ENCODE data around the gene ARHGAP18. TPM values are rescaled to one million over a fixed set of nuclear protein-coding genes. Genes with fewer than 3 reads are reported as not detected.

Gene ARHGAP18
- total RNA-seq, 4 donors from 2014 or later = 5.2 to 9.2 (median 6.5) TPM

GRCh38 chr6:129672341-129672682 lies 37.7 kb downstream of the ARHGAP18 start:
- Histone ChIP-seq H3K27me3 (no peaks in the 10 kb centered on the region), H3K4me1 (peaks cover 48 to 50% of the 10 kb centered on the region in 2 donors), H3K36me3 (no peaks in the 10 kb centered on the region), H3K27ac (peak overlapping the region; percentile 6 to 61 (median 44)), H3K4me3 (no peak overlapping the region), H3K9me3 (no peaks in the 10 kb centered on the region)
- ATAC-seq (no peak), DNase-seq (no peak)
- intact Hi-C loops (cut with DNase I; ENCODE audit: low total_unique reads) (no loop called here), in situ Hi-C loops (cut with MboI; ENCODE audit: low sequenced_read_pairs in 4 of 4) (no loop called here)
- TF ChIP-seq POLR2A (IDR thresholded peaks at IDR 0.05) = no peak
- TF ChIP-seq CTCF (IDR thresholded peaks at IDR 0.05 in 4 of 5, conservative IDR thresholded peaks at IDR 0.05 in 1 of 5) = no peak

- TF ChIP-seq CTCF (IDR thresholded peaks at IDR 0.05 in 4 of 5, conservative IDR thresholded peaks at IDR 0.05 in 1 of 5) = no peak
- no peak for TF ChIP-seq POLR2A (IDR thresholded peaks at IDR 0.05)
- no peaks in the 10 kb centered on the region for H3K9me3 ChIP-seq
- H3K27ac ChIP-seq = peak overlapping the region; percentile 6 to 61 (median 44)
- intact Hi-C loops (cut with DNase I; ENCODE audit: low total_unique reads) = no loop called here
- H3K27me3 ChIP-seq = no peaks in the 10 kb centered on the region
- in situ Hi-C loops (cut with MboI; ENCODE audit: low sequenced_read_pairs in 4 of 4) = no loop called here
- ATAC-seq (peak; percentile 57 to 58), DNase-seq (no peak)
- peaks cover 51 to 55% of the 10 kb centered on the region in 2 donors for H3K4me1 ChIP-seq
- no peak overlapping the region for H3K4me3 ChIP-seq
- no peaks in the 10 kb centered on the region for H3K36me3 ChIP-seq
These were observed 38.3 kb downstream of the ARHGAP18 start for GRCh38 chr6:129671442-129672340.

GRCh38 chr6:129670634-129671033 lies 39.3 kb downstream of the ARHGAP18 start:
- in situ Hi-C loops (cut with MboI; ENCODE audit: low sequenced_read_pairs in 4 of 4) = no loop called here
- ATAC-seq (no peak), DNase-seq (no peak)
- H3K4me1 ChIP-seq = peaks cover 50 to 52% of the 10 kb centered on the region in 2 donors
- no peak overlapping the region for H3K4me3 ChIP-seq
- no peak overlapping the region for H3K27ac ChIP-seq
- TF ChIP-seq POLR2A (IDR thresholded peaks at IDR 0.05) = no peak
- no peak for TF ChIP-seq CTCF (IDR thresholded peaks at IDR 0.05 in 4 of 5, conservative IDR thresholded peaks at IDR 0.05 in 1 of 5)
- no peaks in the 10 kb centered on the region for H3K36me3 ChIP-seq
- intact Hi-C loops (cut with DNase I; ENCODE audit: low total_unique reads) = no loop called here
- H3K27me3 ChIP-seq = no peaks in the 10 kb centered on the region
- no peaks in the 10 kb centered on the region for H3K9me3 ChIP-seq

GRCh38 chr6:129667621-129668020 lies 42.4 kb downstream of the ARHGAP18 start:
- no peak for TF ChIP-seq CTCF (IDR thresholded peaks at IDR 0.05 in 4 of 5, conservative IDR thresholded peaks at IDR 0.05 in 1 of 5)
- no peak for TF ChIP-seq POLR2A (IDR thresholded peaks at IDR 0.05)
- H3K27ac ChIP-seq = peak overlapping the region in 1 of 4 donors; percentile 44
- ATAC-seq (no peak), DNase-seq (no peak)
- H3K36me3 ChIP-seq = no peaks in the 10 kb centered on the region
- H3K4me3 ChIP-seq = no peak overlapping the region
- in situ Hi-C loops (cut with MboI; ENCODE audit: low sequenced_read_pairs in 4 of 4) = no loop called here
- intact Hi-C loops (cut with DNase I; ENCODE audit: low total_unique reads) = no loop called here
- no peaks in the 10 kb centered on the region for H3K27me3 ChIP-seq
- no peaks in the 10 kb centered on the region for H3K9me3 ChIP-seq
- peaks cover 29 to 43% of the 10 kb centered on the region in 2 donors for H3K4me1 ChIP-seq

Data from gastrocnemius medialis (tissue), 4 donors.